ENCODE results near the gene KCNS1.
A peak's percentile ranks its signal among the peaks of the same experiment; 100 is the strongest.

KCNS1 gene

GRCh38 chr20:45049904-45050471 lies 50.9 kb downstream of the KCNS1 start:
- no peak for DNase-seq (ENCODE audit: low read depth in 2 of 2)

GRCh38 chr20:45049438-45049837 lies 51.5 kb downstream of the KCNS1 start:
- no peak for DNase-seq (ENCODE audit: low read depth in 2 of 2)

GRCh38 chr20:45047581-45048119 lies 53.3 kb downstream of the KCNS1 start:
- DNase-seq (ENCODE audit: low read depth in 2 of 2), result no peak

- DNase-seq (ENCODE audit: low read depth in 2 of 2), result no peak
These were observed 56.3 kb downstream of the KCNS1 start for GRCh38 chr20:45044601-45045000.

- DNase-seq (ENCODE audit: low read depth in 2 of 2), result peak; percentile 57 to 59
These were observed 56.8 kb downstream of the KCNS1 start for GRCh38 chr20:45044084-45044573.

GRCh38 chr20:45042978-45043377 lies 57.9 kb downstream of the KCNS1 start:
- DNase-seq (ENCODE audit: low read depth in 2 of 2), result no peak
